IMR-90 (cell line): ENCODE measurements around the gene KAZALD1. TPM values are rescaled to one million over a fixed set of nuclear protein-coding genes. Genes with fewer than 3 reads are reported as not detected.

Experiments used
- ATAC-seq: fragments of 200-7000 bp; cut with Tn5 transposase; 2 replicates; pipeline ENCODE4 v1.9.1; 2020; ENCODE audit warnings: low read depth, mild to moderate bottlenecking, moderate library complexity
- BruUV-seq: library from RNA; stranded (reverse); fragments of 400-500 nt; replicated peaks from 2 replicates; lab custom pipeline; 2021; lab: Mats Ljungman, UMichigan
- CTCF ChIA-PET: fragments of 300-600 bp; formaldehyde crosslinking; extraction: SDS; loops from one replicate; lab custom pipeline; 2021; ENCODE audit warnings: antibody characterized with exemption; lab: Yijun Ruan, JAX
- POLR2A ChIA-PET: fragments of 300-600 bp; sonication (Branson Sonifier 250); formaldehyde crosslinking; loops from one replicate; lab custom pipeline; 2022; ENCODE audit warnings: antibody characterized with exemption; ENCODE audit not compliant: unreplicated experiment; lab: Charles Lee
- DNase-seq: peaks from one replicate; pipeline ENCODE4 v3.0.0; 2013
- H2AFZ ChIP-seq: replicated peaks from 2 replicates; pipeline ENCODE3; 2013; ENCODE audit warnings: low read length, mild to moderate bottlenecking; ENCODE audit not compliant: poor library complexity
- H2AK5ac ChIP-seq: 2 replicates; pipeline ENCODE4 v1.6.1; 2013; ENCODE audit warnings: low read depth, low read length, inconsistent platforms
- H2AK9ac ChIP-seq: replicated peaks from 2 replicates; pipeline ENCODE3; 2013; ENCODE audit warnings: mild to moderate bottlenecking, low read depth, low read length, moderate library complexity; ENCODE audit not compliant: poor library complexity
- H2BK120ac ChIP-seq: 2 replicates; pipeline ENCODE4 v1.6.1; 2013; ENCODE audit warnings: low read depth, low read length, inconsistent platforms
- H2BK15ac ChIP-seq: 3 replicates; pipeline ENCODE4 v1.6.1; 2013; ENCODE audit warnings: low read depth, low read length, inconsistent platforms
- H2BK20ac ChIP-seq: 2 replicates; pipeline ENCODE4 v1.6.1; 2013; ENCODE audit warnings: low read depth, mild to moderate bottlenecking, inconsistent platforms, low read length, moderate library complexity
- H2BK5ac ChIP-seq: 2 replicates; pipeline ENCODE4 v1.6.1; 2013; ENCODE audit warnings: mild to moderate bottlenecking, low read depth, low read length, inconsistent platforms; ENCODE audit not compliant: poor library complexity, severe bottlenecking
- H3K14ac ChIP-seq: replicated peaks from 2 replicates; pipeline ENCODE4 v1.6.1; 2013; ENCODE audit warnings: low read depth, low read length, inconsistent platforms
- H3K18ac ChIP-seq: 2 replicates; pipeline ENCODE4 v1.6.1; 2013; ENCODE audit warnings: low read depth, low read length, control low read depth
- H3K23ac ChIP-seq: 2 replicates; pipeline ENCODE4 v1.6.1; 2013; ENCODE audit warnings: low read depth, low read length, inconsistent platforms
- H3K27ac ChIP-seq: 2 replicates; pipeline ENCODE4 v1.5.1; 2013; ENCODE audit warnings: mild to moderate bottlenecking, control low read depth, low read length; ENCODE audit not compliant: insufficient read depth
- H3K27me3 ChIP-seq: 2 replicates; pipeline ENCODE4 v1.6.1; 2013; ENCODE audit warnings: low read length; ENCODE audit not compliant: control insufficient read depth, insufficient read depth
- H3K36me3 ChIP-seq: 2 replicates; pipeline ENCODE4 v1.6.1; 2013; ENCODE audit warnings: low read length, mixed read lengths; ENCODE audit not compliant: control insufficient read depth, insufficient read depth
- H3K4ac ChIP-seq: 2 replicates; pipeline ENCODE4 v1.6.1; 2013; ENCODE audit warnings: low read depth, low read length, inconsistent platforms
- H3K4me1 ChIP-seq: 2 replicates; pipeline ENCODE4 v1.6.1; 2013; ENCODE audit warnings: low read length, mixed read lengths; ENCODE audit not compliant: control insufficient read depth, insufficient read depth
- H3K4me2 ChIP-seq: 2 replicates; pipeline ENCODE4 v1.6.1; 2013; ENCODE audit warnings: low read depth, mild to moderate bottlenecking, control low read depth, low read length, moderate library complexity
- H3K4me3 ChIP-seq: 2 replicates; pipeline ENCODE4 v1.5.1; 2013; ENCODE audit warnings: low read depth, mild to moderate bottlenecking, control low read depth, low read length, moderate library complexity; ENCODE audit not compliant: insufficient read depth
- H3K56ac ChIP-seq: 2 replicates; pipeline ENCODE4 v1.6.1; 2013; ENCODE audit warnings: low read length, inconsistent platforms; ENCODE audit not compliant: insufficient read depth; ENCODE audit errors: extremely low read depth
- H3K79me1 ChIP-seq, 2 experiments: 2 replicates each; pipeline ENCODE4 v1.6.1; 2013; ENCODE audit warnings: low read length in 2 of 2, inconsistent platforms in 1 of 2, low read depth in 1 of 2
- H3K9ac ChIP-seq: 2 replicates; pipeline ENCODE4 v1.6.1; 2013; ENCODE audit warnings: low read depth, low read length, control low read depth
- H3K9me1 ChIP-seq: 2 replicates; pipeline ENCODE4 v1.6.1; 2013; ENCODE audit warnings: low read length, inconsistent platforms; ENCODE audit not compliant: insufficient read depth
- H3K9me3 ChIP-seq: 2 replicates; pipeline ENCODE4 v1.6.1; 2013; ENCODE audit warnings: low read length; ENCODE audit not compliant: control insufficient read depth, insufficient read depth
- H4K20me1 ChIP-seq: 2 replicates; pipeline ENCODE4 v1.6.1; 2013; ENCODE audit warnings: low read length, inconsistent platforms; ENCODE audit not compliant: insufficient read depth
- H4K5ac ChIP-seq: 2 replicates; pipeline ENCODE4 v1.6.1; 2013; ENCODE audit warnings: mild to moderate bottlenecking, low read depth, low read length, control low read depth
- H4K8ac ChIP-seq, 2 experiments: 2 replicates each; pipeline ENCODE4 v1.6.1; 2013; ENCODE audit warnings: low read depth in 2 of 2, low read length in 2 of 2, control low read depth in 1 of 2, inconsistent platforms in 1 of 2
- H4K91ac ChIP-seq: 2 replicates; pipeline ENCODE4 v1.6.1; 2013; ENCODE audit warnings: low read depth, low read length, inconsistent platforms; ENCODE audit not compliant: insufficient read depth
- BHLHE40 ChIP-seq: fragments of 150-350 bp; IDR thresholded peaks from 2 replicates; pipeline ENCODE4 v1.6.1; 2016; ENCODE audit warnings: mild to moderate bottlenecking, low read depth, low read length
- CEBPB ChIP-seq: IDR thresholded peaks from 2 replicates; pipeline ENCODE4 v1.6.1; 2012; ENCODE audit warnings: low read depth, low read length, improper control_type of control experiment
- CHD1 ChIP-seq: IDR thresholded peaks from 2 replicates; pipeline ENCODE4 v1.6.1; 2012; ENCODE audit warnings: low read depth, low read length, improper control_type of control experiment
- CTCF ChIP-seq: conservative IDR thresholded peaks from 2 replicates; pipeline ENCODE4 v1.5.1; 2012; ENCODE audit warnings: mild to moderate bottlenecking, low read depth, low read length, improper control_type of control experiment
- ELK1 ChIP-seq: fragments of 150-350 bp; IDR thresholded peaks from 2 replicates; pipeline ENCODE4 v1.6.1; 2016; ENCODE audit warnings: low read depth, mild to moderate bottlenecking, low read length, moderate library complexity, borderline replicate concordance
- MAFK ChIP-seq: IDR thresholded peaks from 2 replicates; pipeline ENCODE4 v1.6.1; 2012; ENCODE audit warnings: low read depth, low read length, improper control_type of control experiment
- MAZ ChIP-seq: IDR thresholded peaks from 2 replicates; pipeline ENCODE4 v1.6.1; 2012; ENCODE audit warnings: low read depth, mild to moderate bottlenecking, low read length, improper control_type of control experiment, moderate library complexity, borderline replicate concordance
- POLR2A ChIP-seq: IDR thresholded peaks from 2 replicates; pipeline ENCODE4 v1.6.1; 2012; ENCODE audit warnings: mild to moderate bottlenecking, low read depth, low read length
- RCOR1 ChIP-seq: IDR thresholded peaks from 2 replicates; pipeline ENCODE4 v1.6.1; 2012; ENCODE audit warnings: mild to moderate bottlenecking, low read length, improper control_type of control experiment; ENCODE audit not compliant: insufficient replicate concordance
- RFX5 ChIP-seq: IDR thresholded peaks from 2 replicates; pipeline ENCODE4 v1.8.0; 2012; ENCODE audit warnings: low read depth, mild to moderate bottlenecking, low read length, moderate library complexity
- SMC3 ChIP-seq: fragments of 150-350 bp; IDR thresholded peaks from 2 replicates; pipeline ENCODE4 v1.6.1; 2016; ENCODE audit warnings: low read depth, mild to moderate bottlenecking, antibody characterized with exemption, low read length, moderate library complexity
- USF2 ChIP-seq: fragments of 150-350 bp; IDR thresholded peaks from 2 replicates; pipeline ENCODE4 v1.6.1; 2017; ENCODE audit warnings: mild to moderate bottlenecking, antibody characterized with exemption, low read length, low read depth
- WGBS, 2 experiments: methylation state at CpG; one replicate each; pipeline versions ENCODE4 v1.1.5 to v1.1.7; 2013; ENCODE audit warnings: missing lambda C conversion rate in 2 of 2; ENCODE audit not compliant: insufficient read length in 1 of 2; ENCODE audit errors: extremely low coverage in 2 of 2; 5-methylcytosine and 5-hydroxymethylcytosine counted together
- dilution Hi-C: fragments of 300-500 bp; cut with HindIII; formaldehyde crosslinking; loops from one replicate; pipeline ENCODE4 v1.14.3; 2018; ENCODE audit warnings: low sequenced_read_pairs; ENCODE audit not compliant: unreplicated experiment
- in situ Hi-C: fragments of 300-500 bp; cut with MboI; formaldehyde crosslinking; loops from 3 replicates; pipeline ENCODE4 v1.14.3; 2019; ENCODE audit warnings: low sequenced_read_pairs, inconsistent platforms, mixed read lengths
- intact Hi-C: fragments of 100-400 bp; cut with micrococcal nuclease; formaldehyde crosslinking; loops from 2 replicates; pipeline ENCODE4 v1.10.0; 2022
- polyA plus RNA-seq, 3 experiments: library from polyadenylated mRNA; depleted of rRNA; stranded (reverse); fragments of >200 nt; gene quantifications; 2 replicates each; pipeline ENCODE4 v1.2.3, GENCODE V29; 2012; ENCODE audit warnings: low replicate concordance in 1 of 3
- total RNA-seq: library from RNA; depleted of rRNA; stranded (reverse); fragments of >200 nt; gene quantifications from 2 replicates; pipeline ENCODE4 v1.2.3, GENCODE V29; 2012

The KAZALD1 gene
- total and polyA plus RNA-seq, 2 of the 4 experiments (the other 2 are of a cell fraction), result 9.1 to 18.6 TPM

DNA sequence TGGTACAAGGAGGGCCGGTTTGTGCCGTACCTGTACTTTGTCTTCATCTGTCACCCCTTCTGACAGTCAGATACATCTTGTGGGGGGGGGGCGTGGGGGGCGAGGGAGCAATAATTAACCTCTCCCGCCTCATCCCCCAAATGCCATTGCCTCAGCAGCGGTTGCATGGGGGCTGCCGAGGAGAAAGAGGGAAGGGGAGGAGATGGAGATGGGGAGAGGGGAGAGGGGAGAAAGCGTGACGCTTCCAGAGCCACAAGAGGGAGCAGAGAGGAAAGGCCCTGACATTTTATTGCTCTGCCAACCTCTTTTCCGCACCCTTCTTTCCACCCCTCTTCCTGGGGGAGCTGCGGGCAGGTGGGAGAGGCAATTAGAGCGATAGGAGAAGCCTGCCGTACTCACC is 11.8 kb downstream of the KAZALD1 start:
- no TSS peak for BruUV-seq
- Histone ChIP-seq H3K4ac (no peak overlapping the region), H2AK9ac (no peak overlapping the region), H3K9ac (no peak overlapping the region), H2AK5ac (no peak overlapping the region), H4K91ac (no peak overlapping the region), H3K9me1 (no peaks in the 10 kb centered on the region; the same call in 1 of the 2 replicates), H2BK15ac (no peak overlapping the region), H2BK5ac (no peak overlapping the region), H2BK120ac (no peak overlapping the region), H3K18ac (no peak overlapping the region), H3K9me3 (no peaks in the 10 kb centered on the region), H4K8ac (no peak overlapping the region), H3K4me2 (no peak overlapping the region), H3K27me3 (peaks cover 53% of the 10 kb centered on the region), H3K56ac (no peak overlapping the region), H3K4me1 (no peaks in the 10 kb centered on the region), H3K27ac (no peak overlapping the region), H3K14ac (no peak overlapping the region), H3K36me3 (no peaks in the 10 kb centered on the region), H4K20me1 (no peaks in the 10 kb centered on the region), H2AFZ (no peak overlapping the region), H3K4me3 (no peak overlapping the region), H4K5ac (no peak overlapping the region), H3K79me1 (no peaks in the 10 kb centered on the region), H3K23ac (no peak overlapping the region), H2BK20ac (no peak overlapping the region)
- dilution Hi-C loops (no loop called here), intact Hi-C loops (no loop called here), in situ Hi-C loops (no loop called here)
- ATAC-seq, result no peak
- no CpG with 5 or more reads among the region's 13 CpGs for WGBS, 2 experiments
- ChIA-PET POLR2A (no interaction called here), CTCF (no interaction called here)
- no peak for DNase-seq
- TF ChIP-seq RFX5 (no peak), MAZ (no peak), CTCF (no peak), MAFK (no peak), RCOR1 (no peak), USF2 (no peak), CEBPB (no peak), ELK1 (no peak), POLR2A (no peak), SMC3 (no peak), BHLHE40 (no peak), CHD1 (no peak)
